K562 (cell line): Measurements from ENCODE around the gene CEACAM7. TPM values are rescaled to one million over a fixed set of nuclear protein-coding genes. Genes with fewer than 3 reads are reported as not detected.

Source experiments
- ATAC-seq: fragments of 200-7000 bp; cut with Tn5 transposase; 3 replicates; pipeline ENCODE4 v1.9.1; 2020; ENCODE audit warnings: moderate library complexity
- BruUV-seq: library from RNA; stranded (reverse); fragments of 400-500 nt; replicated peaks from 2 replicates; lab custom pipeline; 2021; lab: Mats Ljungman, UMichigan
- CTCF ChIA-PET: fragments of 300-600 bp; formaldehyde crosslinking; extraction: SDS; loops from one replicate; lab custom pipeline; 2021; ENCODE audit warnings: low intra/inter-chr PET ratio; lab: Yijun Ruan, JAX
- POLR2A ChIA-PET: fragments of 300-600, 350-650 bp; sonication (Branson Sonifier 250); formaldehyde crosslinking; extraction: SDS; loops from one replicate; lab custom pipeline; 2021; ENCODE audit warnings: antibody characterized with exemption, inconsistent platforms; lab: Yijun Ruan, JAX
- DNase-seq, 4 experiments: peaks; one replicate each; pipeline versions ENCODE4 v3.0.0 to v3.0.0-alpha.2; 2011 to 2018; ENCODE audit warnings: low spot score in 3 of 4, mixed read lengths in 3 of 4; ENCODE audit errors: extremely low read depth in 1 of 4
- FAIRE-seq: peaks from 2 replicates; lab custom pipeline; 2011; peaks lifted over from hg19 to GRCh38; lab: Jason Lieb, UNC
- H2AFZ ChIP-seq: 2 replicates; pipeline ENCODE4 v1.6.0; 2011; ENCODE audit warnings: low read depth, low read length, control low read depth, inconsistent platforms
- H3K27ac ChIP-seq: fragments of 200-600 bp; 3 replicates; pipeline ENCODE4 v1.8.0; 2011; ENCODE audit warnings: low read depth, mild to moderate bottlenecking, control low read depth, inconsistent platforms, low read length, moderate library complexity, mixed read lengths; ENCODE audit errors: extremely low read depth
- H3K27me3 ChIP-seq, 2 experiments: fragments of 300-600 bp in 1 of 2; 2 replicates in 1 of 2; 3 replicates in 1 of 2; pipeline versions ENCODE4 v1.6.0 to v1.8.0; 2011; ENCODE audit warnings: inconsistent platforms in 2 of 2, low read length in 2 of 2, mild to moderate bottlenecking in 1 of 2, mixed read lengths in 1 of 2, moderate library complexity in 1 of 2; ENCODE audit not compliant: control insufficient read depth in 2 of 2, insufficient read depth in 2 of 2
- H3K36me3 ChIP-seq: fragments of 300-600 bp; 3 replicates; pipeline ENCODE4 v1.8.0; 2011; ENCODE audit warnings: mild to moderate bottlenecking, low read length, inconsistent platforms; ENCODE audit not compliant: control insufficient read depth, insufficient read depth
- H3K4me1 ChIP-seq, 2 experiments: fragments of 200-600 bp in 1 of 2; replicated peaks in 1 of 2; 2 replicates in 1 of 2; 3 replicates in 1 of 2; pipeline versions ENCODE4 v1.5.1 to v1.8.0; 2011; ENCODE audit warnings: inconsistent platforms in 2 of 2, low read length in 2 of 2, mild to moderate bottlenecking in 1 of 2, mixed read lengths in 1 of 2, moderate library complexity in 1 of 2; ENCODE audit not compliant: control insufficient read depth in 2 of 2, insufficient read depth in 2 of 2
- H3K4me2 ChIP-seq: 2 replicates; pipeline ENCODE4 v1.6.1; 2011; ENCODE audit warnings: low read length, control low read depth, inconsistent platforms, mixed read lengths; ENCODE audit not compliant: insufficient read depth
- H3K4me3 ChIP-seq: fragments of 200-600 bp; sonication (generic), shearing (Covaris generic); 2 replicates; pipeline ENCODE4 v1.5.1; 2016; ENCODE audit warnings: control low read depth, inconsistent platforms
- H3K79me2 ChIP-seq: fragments of 200-600 bp; 3 replicates; pipeline ENCODE4 v1.8.0; 2011; ENCODE audit warnings: low read length, inconsistent platforms; ENCODE audit not compliant: control insufficient read depth, insufficient read depth
- H3K9ac ChIP-seq, 2 experiments: 2 replicates each; pipeline versions ENCODE4 v1.6.0 to v1.6.1; 2011; ENCODE audit warnings: low read depth in 2 of 2, low read length in 2 of 2, control low read depth in 1 of 2, inconsistent platforms in 1 of 2, mild to moderate bottlenecking in 1 of 2, mixed read lengths in 1 of 2; ENCODE audit not compliant: insufficient read depth in 1 of 2
- H3K9me1 ChIP-seq: one replicate; pipeline ENCODE4 v1.6.0; 2011; ENCODE audit warnings: inconsistent platforms, mild to moderate bottlenecking, low read length, moderate library complexity; ENCODE audit not compliant: control insufficient read depth, insufficient read depth
- H3K9me3 ChIP-seq: replicated peaks from 2 replicates; pipeline ENCODE4 v1.5.1; 2011; ENCODE audit warnings: low read depth, low read length, inconsistent platforms; ENCODE audit not compliant: control insufficient read depth, insufficient read depth
- H4K20me1 ChIP-seq: replicated peaks from 2 replicates; pipeline ENCODE4 v1.6.1; 2011; ENCODE audit warnings: low read length, inconsistent platforms, mixed read lengths; ENCODE audit not compliant: control insufficient read depth, insufficient read depth
- WGBS: fragments of 100-300 bp; shearing (Covaris generic); methylation state at CpG from one replicate; pipeline ENCODE4 v1.1.6; 2016; ENCODE audit warnings: low coverage, mixed read lengths; ENCODE audit not compliant: insufficient coverage; ENCODE audit errors: missing lambda C conversion rate; 5-methylcytosine and 5-hydroxymethylcytosine counted together
- in situ Hi-C: fragments of 300-500 bp; cut with MboI; formaldehyde crosslinking; loops from 4 replicates; pipeline ENCODE4 v1.15.0; 2018; ENCODE audit warnings: inconsistent platforms, mixed read lengths
- intact Hi-C: fragments of 100-400 bp; cut with micrococcal nuclease; formaldehyde crosslinking; loops from 2 replicates; pipeline ENCODE4 v1.14.2; 2022
- polyA plus RNA-seq, 8 experiments: library from polyadenylated mRNA; depleted of rRNA in 4 of 8; stranded (reverse) in 5 of 8; unstranded in 3 of 8; fragments of >200 nt; fragmentation: Nextera tagmentation in 2 of 8; fragmentation: Illumina TruSeq in 1 of 8; extraction: Ambion mirVana in 2 of 8; extraction: Trizol in 1 of 8; gene quantifications; 2 replicates each; pipeline versions ENCODE4 v1.2.1 to v1.2.3, GENCODE V29; 2011 to 2014; ENCODE audit warnings: inconsistent platforms in 1 of 8, missing spikeins in 1 of 8
- total RNA-seq, 7 experiments: library from RNA; depleted of rRNA in 6 of 7; stranded (reverse); fragments of >200 nt in 6 of 7; fragmentation: Illumina TruSeq in 2 of 7; extraction: Trizol in 2 of 7; gene quantifications; 2 replicates each; pipeline versions ENCODE4 v1.2.1 to v1.2.3, GENCODE V29; 2011 to 2021; ENCODE audit warnings: low replicate concordance in 1 of 7
- TF ChIP-seq, protein P1 (sequence below): fragments of 450-650 bp; IDR thresholded peaks from 2 replicates; pipeline ENCODE4 v1.6.1; 2017; ENCODE audit warnings: antibody characterized with exemption
- TF ChIP-seq, protein P2 (sequence below): fragments of 450-650 bp; IDR thresholded peaks from 2 replicates; pipeline ENCODE4 v1.6.1; 2016

The CEACAM7 gene
- total and polyA plus RNA-seq, 9 of the 15 experiments (the other 6 are each of a cell fraction or from before 2014, with no cell fraction given): not detected

DNA sequence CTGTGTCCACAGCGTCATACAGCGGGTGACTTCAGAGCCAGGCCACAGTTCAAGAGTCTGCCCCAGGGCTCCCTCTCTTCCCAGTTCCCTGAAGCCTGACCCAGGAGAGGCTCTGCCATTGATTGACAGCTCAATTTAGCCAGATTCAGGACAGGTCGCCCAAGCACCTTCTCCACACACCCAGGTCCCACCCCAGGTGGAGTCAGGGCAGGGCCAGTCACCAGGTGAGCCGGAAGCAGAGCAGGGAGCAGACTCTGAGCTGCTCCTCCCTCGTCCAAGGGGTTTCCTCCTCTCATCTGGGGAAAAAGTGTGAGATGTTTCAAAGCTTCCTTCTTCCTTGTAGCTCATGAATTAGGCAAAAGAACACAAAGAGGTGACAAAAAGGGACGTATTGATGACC, 5.6 kb downstream of the CEACAM7 start:
- Histone ChIP-seq H3K36me3 (no peaks in the 10 kb centered on the region), H3K4me3 (no peak overlapping the region), H3K79me2 (no peaks in the 10 kb centered on the region), H2AFZ (no peak overlapping the region), H3K27me3 (peaks cover 0 to 17% of the 10 kb centered on the region in 2 experiments; a peak in 2 of 5 replicates), H3K9ac (no peak overlapping the region), H3K9me1 (no peaks in the 10 kb centered on the region), H3K27ac (no peak overlapping the region), H3K9me3 (no peaks in the 10 kb centered on the region), H4K20me1 (no peaks in the 10 kb centered on the region), H3K4me1 (no peaks in the 10 kb centered on the region), H3K4me2 (no peak overlapping the region)
- ChIA-PET CTCF (no interaction called here), POLR2A (interaction anchor here (0.6 to 1.0 kb wide), 4 partner anchors 20 to 181 kb away, joined by 3 to 4 read pairs (median 3); no protein-coding TSS in a partner anchor)
- 0% methylated on average over 6 of the region's 6 CpGs for WGBS
- FAIRE-seq (no peak), DNase-seq (no peak), ATAC-seq (no peak)
- in situ Hi-C loops (no loop called here), intact Hi-C loops (no loop called here)
- BruUV-seq: no TSS peak
- TF ChIP-seq, protein P1, sequence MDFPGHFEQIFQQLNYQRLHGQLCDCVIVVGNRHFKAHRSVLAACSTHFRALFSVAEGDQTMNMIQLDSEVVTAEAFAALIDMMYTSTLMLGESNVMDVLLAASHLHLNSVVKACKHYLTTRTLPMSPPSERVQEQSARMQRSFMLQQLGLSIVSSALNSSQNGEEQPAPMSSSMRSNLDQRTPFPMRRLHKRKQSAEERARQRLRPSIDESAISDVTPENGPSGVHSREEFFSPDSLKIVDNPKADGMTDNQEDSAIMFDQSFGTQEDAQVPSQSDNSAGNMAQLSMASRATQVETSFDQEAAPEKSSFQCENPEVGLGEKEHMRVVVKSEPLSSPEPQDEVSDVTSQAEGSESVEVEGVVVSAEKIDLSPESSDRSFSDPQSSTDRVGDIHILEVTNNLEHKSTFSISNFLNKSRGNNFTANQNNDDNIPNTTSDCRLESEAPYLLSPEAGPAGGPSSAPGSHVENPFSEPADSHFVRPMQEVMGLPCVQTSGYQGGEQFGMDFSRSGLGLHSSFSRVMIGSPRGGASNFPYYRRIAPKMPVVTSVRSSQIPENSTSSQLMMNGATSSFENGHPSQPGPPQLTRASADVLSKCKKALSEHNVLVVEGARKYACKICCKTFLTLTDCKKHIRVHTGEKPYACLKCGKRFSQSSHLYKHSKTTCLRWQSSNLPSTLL: no peak
- TF ChIP-seq, protein P2, sequence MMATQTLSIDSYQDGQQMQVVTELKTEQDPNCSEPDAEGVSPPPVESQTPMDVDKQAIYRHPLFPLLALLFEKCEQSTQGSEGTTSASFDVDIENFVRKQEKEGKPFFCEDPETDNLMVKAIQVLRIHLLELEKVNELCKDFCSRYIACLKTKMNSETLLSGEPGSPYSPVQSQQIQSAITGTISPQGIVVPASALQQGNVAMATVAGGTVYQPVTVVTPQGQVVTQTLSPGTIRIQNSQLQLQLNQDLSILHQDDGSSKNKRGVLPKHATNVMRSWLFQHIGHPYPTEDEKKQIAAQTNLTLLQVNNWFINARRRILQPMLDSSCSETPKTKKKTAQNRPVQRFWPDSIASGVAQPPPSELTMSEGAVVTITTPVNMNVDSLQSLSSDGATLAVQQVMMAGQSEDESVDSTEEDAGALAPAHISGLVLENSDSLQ: peak; percentile 39
